Sigmoid colon (tissue), 4 donors: ENCODE results near the gene LIAS.

ENCODE experiments used
- EP300 ChIP-seq, 4 donors: sonication (generic); formaldehyde crosslinking; IDR thresholded peaks; one replicate each; pipeline ENCODE4 v1.6.1; 2017; ENCODE audit warnings: antibody characterized with exemption in 4 of 4
- POLR2A ChIP-seq, 2 donors: fragments of 450-650 bp; IDR thresholded peaks; one replicate each; pipeline ENCODE4 v1.6.1; 2016; ENCODE audit warnings: antibody characterized with exemption in 2 of 2, mild to moderate bottlenecking in 2 of 2, moderate library complexity in 2 of 2
- POLR2AphosphoS5 ChIP-seq, 4 donors: sonication (generic); formaldehyde crosslinking; IDR thresholded peaks; one replicate each; pipeline ENCODE4 v1.6.1; 2017; ENCODE audit warnings: antibody characterized with exemption in 4 of 4
- TF ChIP-seq, protein P1 (sequence below), 4 experiments: fragments of 450-650 bp in 3 of 4; fragments of 200-600 bp in 1 of 4; IDR thresholded peaks; one replicate each; pipeline ENCODE4 v1.5.1; 2016 to 2019; ENCODE audit warnings: antibody characterized with exemption in 4 of 4, mild to moderate bottlenecking in 3 of 4, moderate library complexity in 2 of 4

DNA sequence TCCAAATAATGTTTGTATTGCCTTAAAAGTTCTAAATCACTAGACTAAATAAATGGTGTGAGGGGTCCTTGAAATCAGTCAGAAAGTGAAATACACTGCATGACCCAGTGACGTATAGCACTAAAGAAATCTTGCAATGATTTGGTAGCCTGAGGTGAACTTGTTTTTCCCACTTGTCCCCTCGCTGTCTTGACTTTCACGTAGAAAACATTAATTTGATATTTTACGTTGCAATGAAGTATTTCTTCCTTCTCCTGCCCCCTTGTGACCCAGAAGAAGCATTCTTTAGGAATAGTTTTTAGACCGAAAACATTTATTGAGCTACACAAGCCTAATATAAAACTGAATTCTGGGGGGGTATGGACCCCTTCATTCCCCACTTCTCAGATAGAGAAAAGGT, 48.4 kb upstream of the LIAS start:
- TF ChIP-seq, protein P1, sequence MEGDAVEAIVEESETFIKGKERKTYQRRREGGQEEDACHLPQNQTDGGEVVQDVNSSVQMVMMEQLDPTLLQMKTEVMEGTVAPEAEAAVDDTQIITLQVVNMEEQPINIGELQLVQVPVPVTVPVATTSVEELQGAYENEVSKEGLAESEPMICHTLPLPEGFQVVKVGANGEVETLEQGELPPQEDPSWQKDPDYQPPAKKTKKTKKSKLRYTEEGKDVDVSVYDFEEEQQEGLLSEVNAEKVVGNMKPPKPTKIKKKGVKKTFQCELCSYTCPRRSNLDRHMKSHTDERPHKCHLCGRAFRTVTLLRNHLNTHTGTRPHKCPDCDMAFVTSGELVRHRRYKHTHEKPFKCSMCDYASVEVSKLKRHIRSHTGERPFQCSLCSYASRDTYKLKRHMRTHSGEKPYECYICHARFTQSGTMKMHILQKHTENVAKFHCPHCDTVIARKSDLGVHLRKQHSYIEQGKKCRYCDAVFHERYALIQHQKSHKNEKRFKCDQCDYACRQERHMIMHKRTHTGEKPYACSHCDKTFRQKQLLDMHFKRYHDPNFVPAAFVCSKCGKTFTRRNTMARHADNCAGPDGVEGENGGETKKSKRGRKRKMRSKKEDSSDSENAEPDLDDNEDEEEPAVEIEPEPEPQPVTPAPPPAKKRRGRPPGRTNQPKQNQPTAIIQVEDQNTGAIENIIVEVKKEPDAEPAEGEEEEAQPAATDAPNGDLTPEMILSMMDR (IDR thresholded peaks at IDR 0.05): no peak
- TF ChIP-seq POLR2A (IDR thresholded peaks at IDR 0.05): no peak
- TF ChIP-seq EP300 (IDR thresholded peaks at IDR 0.05): no peak
- no peak for TF ChIP-seq POLR2AphosphoS5 (IDR thresholded peaks at IDR 0.05)
